H1 (cell line): ENCODE results near the gene ZNF598. TPM values are rescaled to one million over a fixed set of nuclear protein-coding genes. Genes with fewer than 3 reads are reported as not detected.

Experiments used
- ATF3 ChIP-seq: IDR thresholded peaks from 2 replicates; pipeline ENCODE4 v1.6.1; 2011; ENCODE audit warnings: low read depth, mild to moderate bottlenecking, low read length; ENCODE audit not compliant: insufficient read depth
- BACH1 ChIP-seq: IDR thresholded peaks from 2 replicates; pipeline ENCODE4 v1.6.1; 2012; ENCODE audit warnings: low read length, improper control_type of control experiment
- POLR2A ChIP-seq, 2 experiments: IDR thresholded peaks; 1 replicate in 1 of 2; 2 replicates in 1 of 2; pipeline ENCODE4 v1.6.1; 2011; ENCODE audit warnings: low read depth in 2 of 2, low read length in 2 of 2, mild to moderate bottlenecking in 2 of 2; ENCODE audit errors: control extremely low read depth in 1 of 2
- SP2 ChIP-seq: IDR thresholded peaks from 2 replicates; pipeline ENCODE4 v1.6.1; 2012; ENCODE audit warnings: mild to moderate bottlenecking, low read length, inconsistent platforms
- polyA plus RNA-seq, 7 experiments: library from polyadenylated mRNA; depleted of rRNA in 3 of 7; stranded (reverse) in 5 of 7; unstranded in 2 of 7; fragments of >200 nt in 5 of 7; fragments of 200-250 nt in 2 of 7; gene quantifications; 1 replicate in 5 of 7; 2 replicates in 1 of 7; 4 replicates in 1 of 7; pipeline versions ENCODE4 v1.2.1 to v1.2.3, GENCODE V29; 2011 to 2013; ENCODE audit warnings: missing spikeins in 2 of 7, mixed read lengths in 2 of 7
- total RNA-seq: library from RNA; stranded (reverse); fragmentation: NEBNext Ultra II Directional; extraction: Animal tissue kit (Norgen Biotek cat#: 25700); gene quantifications from 2 replicates; pipeline ENCODE4 v1.2.1, GENCODE V29; 2021

Gene ZNF598
- total and polyA plus RNA-seq, 2 of the 8 experiments (the other 6 are each of a cell fraction or from before 2014, with no cell fraction given), result 29.3 to 47.6 TPM

DNA sequence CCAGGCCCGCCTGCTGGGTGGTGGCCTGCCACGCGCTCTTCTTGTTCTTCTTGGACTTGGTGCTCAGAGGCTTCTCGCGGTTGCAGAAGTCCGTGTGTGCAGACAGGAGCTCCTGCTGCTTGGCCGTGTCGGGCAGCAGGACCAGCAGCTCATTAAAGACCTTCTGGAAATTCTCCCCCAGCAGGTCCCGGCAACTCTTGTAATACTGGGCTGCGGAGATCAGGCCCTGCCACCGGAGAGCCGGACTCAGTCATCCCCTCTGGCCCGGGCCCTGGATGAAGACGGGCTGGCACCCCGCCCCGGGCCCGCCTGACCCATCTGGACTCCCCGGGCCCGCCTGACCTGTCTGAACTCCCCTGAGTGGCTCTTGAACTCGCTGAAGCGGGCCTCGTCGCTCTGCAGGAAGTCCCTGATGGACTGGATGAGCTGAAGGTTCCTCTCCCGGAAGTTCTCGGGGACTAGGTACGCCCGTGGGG lies 11.2 kb downstream of the ZNF598 start (continued):
- TF ChIP-seq SP2 (no peak), POLR2A (IDR thresholded peaks at IDR 0.05; ENCODE audit: control extremely low read depth in 1 of 2, low read depth in 2 of 2, low read length in 2 of 2) (no peak), BACH1 (no peak), ATF3 (no peak)
